ENCODE results near the gene CNTN1.

CNTN1 gene

GRCh38 chr12:41103614-41104013, 411.4 kb downstream of the CNTN1 start:
- H3K4me3 ChIP-seq (ENCODE audit: low read depth, low read length): no peak overlapping the region
- H3K27ac ChIP-seq (ENCODE audit: extremely low read depth, low read depth, low read length): no peak overlapping the region
- POLR2A ChIA-PET: no interaction called here
- H3K9me3 ChIP-seq (ENCODE audit: control insufficient read depth, insufficient read depth, low read depth, low read length): no peaks in the 10 kb centered on the region
- CTCF ChIA-PET: no interaction called here
- TF ChIP-seq ZNF394 (tag by site-specific recombination; IDR thresholded peaks at IDR 0.05; ENCODE audit: borderline replicate concordance) (no peak), ZNF549 (tag by site-specific recombination; IDR thresholded peaks at IDR 0.05) (no peak), ZNF626 (tag by site-specific recombination; IDR thresholded peaks at IDR 0.05) (no peak), ZBTB8A (tag by site-specific recombination; IDR thresholded peaks at IDR 0.05) (no peak), ZNF266 (tag by site-specific recombination; IDR thresholded peaks at IDR 0.05; ENCODE audit: low read depth) (no peak), ZNF10 (tag by site-specific recombination; IDR thresholded peaks at IDR 0.05) (no peak), ZNF585B (tag by site-specific recombination; IDR thresholded peaks at IDR 0.05) (no peak), MZF1 (tag by site-specific recombination; IDR thresholded peaks at IDR 0.05; ENCODE audit: borderline replicate concordance) (no peak), ZEB2 (tag by site-specific recombination; IDR thresholded peaks at IDR 0.05) (no peak), ZSCAN23 (tag by site-specific recombination; IDR thresholded peaks at IDR 0.05) (no peak), GLIS1 (tag by site-specific recombination; IDR thresholded peaks at IDR 0.05) (no peak), ZNF433 (tag by site-specific recombination; IDR thresholded peaks at IDR 0.05; ENCODE audit: low read depth) (no peak), ZNF76 (tag by site-specific recombination; IDR thresholded peaks at IDR 0.05; ENCODE audit: borderline replicate concordance, low read depth) (no peak), ZBTB7A (tag by site-specific recombination; IDR thresholded peaks at IDR 0.05; ENCODE audit: low read depth) (no peak), ZNF548 (tag by site-specific recombination; IDR thresholded peaks at IDR 0.05) (no peak), ZNF48 (tag by site-specific recombination; IDR thresholded peaks at IDR 0.05) (no peak), ZNF654 (tag by site-specific recombination; IDR thresholded peaks at IDR 0.05; ENCODE audit: low read depth) (no peak)
- no peaks in the 10 kb centered on the region for H3K36me3 ChIP-seq (ENCODE audit: control insufficient read depth in 2 of 2, insufficient read depth in 1 of 2, low read length in 2 of 2)
- H3K4me1 ChIP-seq (ENCODE audit: control insufficient read depth, insufficient read depth, low read length): no peaks in the 10 kb centered on the region

GRCh38 chr12:41106315-41106714, 414.1 kb downstream of the CNTN1 start:
- Histone ChIP-seq H3K4me1 (ENCODE audit: control insufficient read depth, insufficient read depth, low read length) (no peaks in the 10 kb centered on the region), H3K4me3 (ENCODE audit: low read depth, low read length) (no peak overlapping the region), H3K36me3 (ENCODE audit: control insufficient read depth in 2 of 2, insufficient read depth in 1 of 2, low read length in 2 of 2) (no peaks in the 10 kb centered on the region), H3K9me3 (ENCODE audit: control insufficient read depth, insufficient read depth, low read depth, low read length) (no peaks in the 10 kb centered on the region), H3K27ac (ENCODE audit: extremely low read depth, low read depth, low read length) (no peak overlapping the region)
- CTCF ChIA-PET: no interaction called here
- POLR2A ChIA-PET: no interaction called here
- TF ChIP-seq ZNF133 (tag by site-specific recombination; IDR thresholded peaks at IDR 0.05) (no peak), ZNF248 (tag by site-specific recombination; IDR thresholded peaks at IDR 0.05) (no peak), ZNF433 (tag by site-specific recombination; IDR thresholded peaks at IDR 0.05; ENCODE audit: low read depth) (no peak), ZNF571 (tag by site-specific recombination; IDR thresholded peaks at IDR 0.05) (no peak)

- no peaks in the 10 kb centered on the region for H3K9me3 ChIP-seq (ENCODE audit: control insufficient read depth, insufficient read depth, low read depth, low read length)
- H3K27ac ChIP-seq (ENCODE audit: extremely low read depth, low read depth, low read length): no peak overlapping the region
- no peak overlapping the region for H3K4me3 ChIP-seq (ENCODE audit: low read depth, low read length)
- no peaks in the 10 kb centered on the region for H3K36me3 ChIP-seq (ENCODE audit: control insufficient read depth in 2 of 2, insufficient read depth in 1 of 2, low read length in 2 of 2)
- no peaks in the 10 kb centered on the region for H3K4me1 ChIP-seq (ENCODE audit: control insufficient read depth, insufficient read depth, low read length)
- CTCF ChIA-PET: interaction anchor here (0.6 kb wide), 1 partner anchor 161 kb away, joined by 4 read pairs; no protein-coding TSS in a partner anchor
- POLR2A ChIA-PET: no interaction called here
- TF ChIP-seq PRDM2 (tag by site-specific recombination; IDR thresholded peaks at IDR 0.05; ENCODE audit: borderline replicate concordance) (no peak), FEZF1 (tag by site-specific recombination; IDR thresholded peaks at IDR 0.05) (no peak), GLI4 (tag by site-specific recombination; IDR thresholded peaks at IDR 0.05) (no peak), ZNF830 (tag by site-specific recombination; IDR thresholded peaks at IDR 0.05; ENCODE audit: low read depth) (no peak), ZNF514 (tag by site-specific recombination; IDR thresholded peaks at IDR 0.05) (no peak), SALL2 (tag by site-specific recombination; IDR thresholded peaks at IDR 0.05; ENCODE audit: borderline replicate concordance) (no peak), ZNF133 (tag by site-specific recombination; IDR thresholded peaks at IDR 0.05) (no peak), ZNF639 (tag by site-specific recombination; IDR thresholded peaks at IDR 0.05) (no peak), ZSCAN30 (tag by site-specific recombination; IDR thresholded peaks at IDR 0.05) (no peak)
These were observed 415.8 kb downstream of the CNTN1 start for GRCh38 chr12:41108032-41108431.

Data from HEK293 (cell line).